Keratinocyte (primary cell): Measurements from ENCODE around the gene ZNF763. TPM values are rescaled to one million over a fixed set of nuclear protein-coding genes. Genes with fewer than 3 reads are reported as not detected.

Experiments
- DNase-seq: peaks from one replicate; pipeline ENCODE4 v3.0.0-alpha.2; 2011; ENCODE audit warnings: low read depth, missing footprints, low spot score
- FAIRE-seq: peaks from 2 replicates; lab custom pipeline; 2011; peaks lifted over from hg19 to GRCh38; lab: Jason Lieb, UNC
- H2AFZ ChIP-seq: 2 replicates; pipeline ENCODE4 v1.6.0; 2012; ENCODE audit warnings: low read length, control low read depth, inconsistent platforms; ENCODE audit not compliant: control insufficient read depth
- H3K27ac ChIP-seq: 2 replicates; pipeline ENCODE4 v1.5.1; 2011; ENCODE audit warnings: low read length; ENCODE audit not compliant: control insufficient read depth, insufficient read depth
- H3K27me3 ChIP-seq: 3 replicates; pipeline ENCODE4 v1.6.0; 2011; ENCODE audit warnings: low read length; ENCODE audit not compliant: control insufficient read depth, insufficient read depth; ENCODE audit errors: extremely low read depth
- H3K36me3 ChIP-seq, 2 experiments: 2 replicates in 1 of 2; 3 replicates in 1 of 2; pipeline ENCODE4 v1.5.1; 2011; ENCODE audit warnings: low read length in 2 of 2, mild to moderate bottlenecking in 1 of 2; ENCODE audit not compliant: control insufficient read depth in 2 of 2, insufficient read depth in 2 of 2; ENCODE audit errors: extremely low read depth in 1 of 2
- H3K4me1 ChIP-seq: 3 replicates; pipeline ENCODE4 v1.5.1; 2011; ENCODE audit warnings: low read length; ENCODE audit not compliant: control insufficient read depth, insufficient read depth; ENCODE audit errors: extremely low read depth
- H3K4me2 ChIP-seq: 3 replicates; pipeline ENCODE4 v1.6.0; 2011; ENCODE audit warnings: low read depth, low read length; ENCODE audit not compliant: control insufficient read depth, insufficient read depth; ENCODE audit errors: extremely low read depth
- H3K4me3 ChIP-seq, 3 experiments: fragments of 200-600 bp in 1 of 3; sonication (generic) in 1 of 3; 2 replicates in 2 of 3; 3 replicates in 1 of 3; pipeline ENCODE4 v1.5.1; 2011 to 2016; ENCODE audit warnings: low read length in 3 of 3, mild to moderate bottlenecking in 3 of 3, control low read depth in 2 of 3, inconsistent platforms in 1 of 3, low read depth in 1 of 3, mixed read lengths in 1 of 3, mixed run types in 1 of 3, moderate library complexity in 1 of 3; ENCODE audit not compliant: control insufficient read depth in 2 of 3, insufficient read depth in 2 of 3; ENCODE audit errors: extremely low read depth in 1 of 3
- H3K79me2 ChIP-seq: 2 replicates; pipeline ENCODE4 v1.6.0; 2012; ENCODE audit warnings: low read length; ENCODE audit not compliant: control insufficient read depth, insufficient read depth
- H3K9ac ChIP-seq: 3 replicates; pipeline ENCODE4 v1.6.0; 2011; ENCODE audit warnings: low read length; ENCODE audit not compliant: control insufficient read depth, insufficient read depth; ENCODE audit errors: extremely low read depth
- H3K9me1 ChIP-seq: 3 replicates; pipeline ENCODE4 v1.6.0; 2011; ENCODE audit warnings: low read length; ENCODE audit not compliant: control insufficient read depth, insufficient read depth; ENCODE audit errors: extremely low read depth
- H3K9me3 ChIP-seq: 2 replicates; pipeline ENCODE4 v1.5.1; 2012; ENCODE audit warnings: low read depth, low read length; ENCODE audit not compliant: control insufficient read depth
- H4K20me1 ChIP-seq: 3 replicates; pipeline ENCODE4 v1.6.0; 2011; ENCODE audit warnings: low read length; ENCODE audit not compliant: control insufficient read depth, insufficient read depth; ENCODE audit errors: extremely low read depth
- EZH2 ChIP-seq: IDR thresholded peaks from one replicate; pipeline ENCODE4 v1.6.1; 2012; ENCODE audit warnings: inconsistent platforms, mild to moderate bottlenecking, low read length, moderate library complexity
- dilution Hi-C: fragments of 300-500 bp; cut with MboI; formaldehyde crosslinking; loops from one replicate; pipeline ENCODE4 v1.7.0; 2020; ENCODE audit warnings: low sequenced_read_pairs; ENCODE audit not compliant: extremely low pct_ligation_motif_present
- polyA plus RNA-seq, 5 experiments: library from polyadenylated mRNA; depleted of rRNA in 3 of 5; stranded (reverse) in 3 of 5; stranded (forward) in 1 of 5; unstranded in 1 of 5; fragments of >200 nt; gene quantifications; 1 replicate in 1 of 5; 2 replicates in 3 of 5; 3 replicates in 1 of 5; pipeline versions ENCODE4 v1.2.1 to v1.2.3, GENCODE V29; 2011 to 2012; ENCODE audit warnings: missing spikeins in 2 of 5, low read depth in 1 of 5, low replicate concordance in 1 of 5
- TF ChIP-seq, protein P1 (sequence below), 3 experiments: IDR thresholded peaks in 1 of 3; conservative IDR thresholded peaks in 1 of 3; optimal IDR thresholded peaks in 1 of 3; 2 replicates in 2 of 3; 3 replicates in 1 of 3; pipeline versions ENCODE3 to v1.5.1; 2011; ENCODE audit warnings: low read length in 3 of 3, mild to moderate bottlenecking in 3 of 3, moderate library complexity in 2 of 3, control low read depth in 1 of 3, inconsistent platforms in 1 of 3; ENCODE audit not compliant: insufficient read depth in 2 of 3; ENCODE audit errors: extremely low read depth in 1 of 3

Gene ZNF763
- polyA plus RNA-seq, 1 donor (not counting 4 experiments of a cell fraction or from before 2014, with no cell fraction given), result 2.3 TPM

DNA sequence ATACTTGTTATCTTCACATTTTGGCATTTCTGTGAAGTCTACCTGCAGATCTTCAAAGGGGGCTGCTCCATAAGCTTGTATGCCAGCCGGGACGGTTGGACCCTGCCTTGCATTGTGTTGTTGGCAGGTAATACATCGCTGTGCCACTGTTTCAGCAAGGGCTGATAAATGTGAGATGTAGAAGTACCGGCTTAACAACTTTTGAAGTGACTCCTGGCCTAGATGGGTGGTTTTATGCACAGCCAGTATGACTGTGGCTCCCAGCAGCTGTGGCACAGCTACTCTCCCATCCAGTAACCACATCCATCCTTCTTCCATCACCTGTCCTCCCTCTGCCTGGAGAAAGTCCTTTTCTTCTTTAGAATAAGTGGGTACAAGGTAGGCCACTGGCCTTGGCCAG is 20.2 kb upstream of the ZNF763 start:
- Histone ChIP-seq H3K9me1 (no peaks in the 10 kb centered on the region), H4K20me1 (no peaks in the 10 kb centered on the region), H3K36me3 (peaks cover 8 to 9% of the 10 kb centered on the region in 2 experiments), H3K79me2 (peaks cover 17% of the 10 kb centered on the region), H3K4me2 (no peak overlapping the region), H3K9ac (no peak overlapping the region), H3K27ac (no peak overlapping the region), H3K4me1 (no peaks in the 10 kb centered on the region), H3K4me3 (no peak overlapping the region), H3K9me3 (peaks cover 42% of the 10 kb centered on the region), H2AFZ (no peak overlapping the region), H3K27me3 (no peaks in the 10 kb centered on the region)
- no peak for DNase-seq
- dilution Hi-C loops, result no loop called here
- TF ChIP-seq, protein P1, sequence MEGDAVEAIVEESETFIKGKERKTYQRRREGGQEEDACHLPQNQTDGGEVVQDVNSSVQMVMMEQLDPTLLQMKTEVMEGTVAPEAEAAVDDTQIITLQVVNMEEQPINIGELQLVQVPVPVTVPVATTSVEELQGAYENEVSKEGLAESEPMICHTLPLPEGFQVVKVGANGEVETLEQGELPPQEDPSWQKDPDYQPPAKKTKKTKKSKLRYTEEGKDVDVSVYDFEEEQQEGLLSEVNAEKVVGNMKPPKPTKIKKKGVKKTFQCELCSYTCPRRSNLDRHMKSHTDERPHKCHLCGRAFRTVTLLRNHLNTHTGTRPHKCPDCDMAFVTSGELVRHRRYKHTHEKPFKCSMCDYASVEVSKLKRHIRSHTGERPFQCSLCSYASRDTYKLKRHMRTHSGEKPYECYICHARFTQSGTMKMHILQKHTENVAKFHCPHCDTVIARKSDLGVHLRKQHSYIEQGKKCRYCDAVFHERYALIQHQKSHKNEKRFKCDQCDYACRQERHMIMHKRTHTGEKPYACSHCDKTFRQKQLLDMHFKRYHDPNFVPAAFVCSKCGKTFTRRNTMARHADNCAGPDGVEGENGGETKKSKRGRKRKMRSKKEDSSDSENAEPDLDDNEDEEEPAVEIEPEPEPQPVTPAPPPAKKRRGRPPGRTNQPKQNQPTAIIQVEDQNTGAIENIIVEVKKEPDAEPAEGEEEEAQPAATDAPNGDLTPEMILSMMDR (optimal IDR thresholded peaks at IDR 0.05 in 1 of 3, IDR thresholded peaks at IDR 0.05 in 1 of 3, conservative IDR thresholded peaks at IDR 0.05 in 1 of 3; ENCODE audit: extremely low read depth in 1 of 3, insufficient read depth in 2 of 3, low read length in 3 of 3), result no peak
- no peak for TF ChIP-seq EZH2
- FAIRE-seq, result no peak

DNA sequence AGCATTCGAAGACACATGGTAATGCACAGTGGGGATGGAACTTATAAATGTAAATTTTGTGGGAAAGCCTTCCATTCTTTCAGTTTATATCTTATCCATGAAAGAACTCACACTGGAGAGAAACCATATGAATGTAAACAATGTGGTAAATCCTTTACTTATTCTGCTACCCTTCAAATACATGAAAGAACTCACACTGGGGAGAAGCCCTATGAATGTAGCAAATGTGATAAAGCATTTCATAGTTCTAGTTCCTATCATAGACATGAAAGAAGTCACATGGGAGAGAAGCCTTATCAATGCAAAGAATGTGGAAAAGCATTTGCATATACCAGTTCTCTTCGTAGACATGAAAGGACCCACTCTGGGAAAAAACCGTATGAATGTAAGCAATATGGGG is 16.2 kb upstream of the ZNF763 start:
- no peak for FAIRE-seq
- no peak for DNase-seq
- H3K4me1 ChIP-seq, result no peaks in the 10 kb centered on the region
- H3K36me3 ChIP-seq, result peaks cover 7 to 8% of the 10 kb centered on the region in 2 experiments
- no peak for TF ChIP-seq EZH2
- TF ChIP-seq, protein P1 (optimal IDR thresholded peaks at IDR 0.05 in 1 of 3, IDR thresholded peaks at IDR 0.05 in 1 of 3, conservative IDR thresholded peaks at IDR 0.05 in 1 of 3; ENCODE audit: extremely low read depth in 1 of 3, insufficient read depth in 2 of 3, low read length in 3 of 3), result no peak
- H3K9me1 ChIP-seq, result no peaks in the 10 kb centered on the region
- H3K9ac ChIP-seq, result no peak overlapping the region
- H3K27ac ChIP-seq, result no peak overlapping the region
- peaks cover 63% of the 10 kb centered on the region for H3K9me3 ChIP-seq
- dilution Hi-C loops, result no loop called here
- no peaks in the 10 kb centered on the region for H3K27me3 ChIP-seq
- H2AFZ ChIP-seq, result no peak overlapping the region
- no peak overlapping the region for H3K4me2 ChIP-seq
- no peaks in the 10 kb centered on the region for H4K20me1 ChIP-seq
- H3K79me2 ChIP-seq, result peaks cover 13% of the 10 kb centered on the region
- no peak overlapping the region for H3K4me3 ChIP-seq
